K562 (cell line): ENCODE results near the gene CREB5.

Experiments
- CREB1 ChIP-seq, 2 experiments: sonication (generic) in 1 of 2; formaldehyde crosslinking in 1 of 2; IDR thresholded peaks; 2 replicates each; pipeline versions ENCODE4 v1.6.1 to v1.8.0; 2012 to 2022; ENCODE audit warnings: inconsistent platforms in 1 of 2, mild to moderate bottlenecking in 1 of 2, missing genetic modification reagents in 1 of 2, moderate library complexity in 1 of 2
- EHMT2 ChIP-seq: fragments of 450-650 bp; IDR thresholded peaks from 2 replicates; pipeline ENCODE4 v1.6.1; 2018; ENCODE audit warnings: antibody characterized with exemption
- HSF4 ChIP-seq: fragments of 250-450 bp; sonication (Bioruptor Pico); IDR thresholded peaks from 2 replicates; pipeline ENCODE4 v2.1.2; 2022; ENCODE audit warnings: mild to moderate bottlenecking, moderate library complexity, borderline replicate concordance
- JUND ChIP-seq, 2 experiments: IDR thresholded peaks; 2 replicates in 1 of 2; 3 replicates in 1 of 2; pipeline ENCODE4 v1.6.1; 2011; ENCODE audit warnings: borderline replicate concordance in 2 of 2, low read depth in 2 of 2, low read length in 2 of 2, improper control_type of control experiment in 1 of 2, missing biosample characterization in 1 of 2, missing genetic modification characterization in 1 of 2, missing genetic modification reagents in 1 of 2
- KDM1A ChIP-seq, 2 experiments: fragments of 450-650 bp; IDR thresholded peaks; 2 replicates each; pipeline ENCODE4 v1.6.1; 2016; ENCODE audit warnings: mild to moderate bottlenecking in 2 of 2
- POLR2AphosphoS2 ChIP-seq: IDR thresholded peaks from 2 replicates; pipeline ENCODE4 v1.6.1; 2012; ENCODE audit warnings: low read length, improper control_type of control experiment
- TARDBP ChIP-seq: fragments of 450-650 bp; IDR thresholded peaks from 2 replicates; pipeline ENCODE4 v1.6.1; 2016
- ZNF445 ChIP-seq: fragments of 250-450 bp; sonication (Bioruptor Pico); IDR thresholded peaks from 2 replicates; pipeline ENCODE4 v1.4.0; 2020; ENCODE audit warnings: low read depth, mild to moderate bottlenecking, moderate library complexity
- TF ChIP-seq, protein P1 (sequence below): fragments of 250-450 bp; sonication (Bioruptor Pico); IDR thresholded peaks from 2 replicates; pipeline ENCODE4 v1.8.0; 2021; ENCODE audit warnings: mild to moderate bottlenecking, moderate library complexity
- TF ChIP-seq, protein P2 (sequence below): fragments of 200-400 bp; formaldehyde crosslinking; IDR thresholded peaks from 2 replicates; pipeline ENCODE4 v1.6.1; 2017; ENCODE audit warnings: mild to moderate bottlenecking, low read depth, low read length, moderate library complexity
- TF ChIP-seq, protein P3 (sequence below), 3 experiments: IDR thresholded peaks in 2 of 3; conservative IDR thresholded peaks in 1 of 3; 2 replicates each; pipeline ENCODE4 v1.5.1; 2011 to 2012; ENCODE audit warnings: low read length in 3 of 3, mild to moderate bottlenecking in 3 of 3, control low read depth in 2 of 3, improper control_type of control experiment in 1 of 3, inconsistent platforms in 1 of 3, low read depth in 1 of 3, mixed read lengths in 1 of 3, moderate library complexity in 1 of 3; ENCODE audit not compliant: insufficient read depth in 2 of 3
- TF ChIP-seq, protein P4 (sequence below): fragments of 200-600 bp; sonication (generic); IDR thresholded peaks from one replicate; pipeline ENCODE4 v1.6.1; 2012; ENCODE audit warnings: mild to moderate bottlenecking, low read depth, low read length, inconsistent platforms

DNA sequence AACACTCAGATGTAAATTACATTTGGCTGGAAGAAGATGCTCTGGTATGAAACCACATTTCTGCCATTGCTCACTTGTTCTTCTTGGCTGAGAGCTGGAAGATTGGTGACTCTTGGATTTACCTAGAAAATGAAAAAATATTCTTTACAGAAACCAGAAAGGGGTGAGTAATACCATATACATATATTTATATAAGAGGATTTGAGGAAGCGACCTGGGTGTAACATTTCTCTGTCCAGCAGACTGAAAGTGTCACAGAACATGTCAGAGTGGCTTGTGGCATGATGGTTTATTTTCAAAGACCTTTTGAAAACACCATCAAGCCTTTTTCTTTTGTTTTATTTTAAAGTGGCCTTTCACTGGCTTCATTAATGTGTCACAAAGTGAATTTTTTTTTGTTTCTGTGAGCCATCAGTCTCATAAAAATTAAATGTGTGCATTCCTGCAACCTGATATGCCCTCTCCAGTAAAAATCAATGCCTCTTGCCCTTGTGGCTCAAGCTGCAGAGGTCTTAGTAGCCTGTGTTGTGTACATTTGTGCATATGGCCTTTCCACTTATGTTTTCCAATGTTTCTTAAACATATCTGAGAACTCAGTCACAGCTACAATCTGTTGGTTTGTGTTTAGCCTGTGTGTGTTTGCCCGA, 23.5 kb downstream of the CREB5 start:
- TF ChIP-seq ZNF445 (CRISPR knock-in tag): no peak
- no peak for TF ChIP-seq POLR2AphosphoS2
- TF ChIP-seq, protein P1, sequence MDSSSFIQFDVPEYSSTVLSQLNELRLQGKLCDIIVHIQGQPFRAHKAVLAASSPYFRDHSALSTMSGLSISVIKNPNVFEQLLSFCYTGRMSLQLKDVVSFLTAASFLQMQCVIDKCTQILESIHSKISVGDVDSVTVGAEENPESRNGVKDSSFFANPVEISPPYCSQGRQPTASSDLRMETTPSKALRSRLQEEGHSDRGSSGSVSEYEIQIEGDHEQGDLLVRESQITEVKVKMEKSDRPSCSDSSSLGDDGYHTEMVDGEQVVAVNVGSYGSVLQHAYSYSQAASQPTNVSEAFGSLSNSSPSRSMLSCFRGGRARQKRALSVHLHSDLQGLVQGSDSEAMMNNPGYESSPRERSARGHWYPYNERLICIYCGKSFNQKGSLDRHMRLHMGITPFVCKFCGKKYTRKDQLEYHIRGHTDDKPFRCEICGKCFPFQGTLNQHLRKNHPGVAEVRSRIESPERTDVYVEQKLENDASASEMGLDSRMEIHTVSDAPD: no peak
- TF ChIP-seq, protein P2, sequence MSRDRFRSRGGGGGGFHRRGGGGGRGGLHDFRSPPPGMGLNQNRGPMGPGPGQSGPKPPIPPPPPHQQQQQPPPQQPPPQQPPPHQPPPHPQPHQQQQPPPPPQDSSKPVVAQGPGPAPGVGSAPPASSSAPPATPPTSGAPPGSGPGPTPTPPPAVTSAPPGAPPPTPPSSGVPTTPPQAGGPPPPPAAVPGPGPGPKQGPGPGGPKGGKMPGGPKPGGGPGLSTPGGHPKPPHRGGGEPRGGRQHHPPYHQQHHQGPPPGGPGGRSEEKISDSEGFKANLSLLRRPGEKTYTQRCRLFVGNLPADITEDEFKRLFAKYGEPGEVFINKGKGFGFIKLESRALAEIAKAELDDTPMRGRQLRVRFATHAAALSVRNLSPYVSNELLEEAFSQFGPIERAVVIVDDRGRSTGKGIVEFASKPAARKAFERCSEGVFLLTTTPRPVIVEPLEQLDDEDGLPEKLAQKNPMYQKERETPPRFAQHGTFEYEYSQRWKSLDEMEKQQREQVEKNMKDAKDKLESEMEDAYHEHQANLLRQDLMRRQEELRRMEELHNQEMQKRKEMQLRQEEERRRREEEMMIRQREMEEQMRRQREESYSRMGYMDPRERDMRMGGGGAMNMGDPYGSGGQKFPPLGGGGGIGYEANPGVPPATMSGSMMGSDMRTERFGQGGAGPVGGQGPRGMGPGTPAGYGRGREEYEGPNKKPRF: no peak
- TF ChIP-seq HSF4 (CRISPR knock-in tag): no peak
- TF ChIP-seq, protein P3, sequence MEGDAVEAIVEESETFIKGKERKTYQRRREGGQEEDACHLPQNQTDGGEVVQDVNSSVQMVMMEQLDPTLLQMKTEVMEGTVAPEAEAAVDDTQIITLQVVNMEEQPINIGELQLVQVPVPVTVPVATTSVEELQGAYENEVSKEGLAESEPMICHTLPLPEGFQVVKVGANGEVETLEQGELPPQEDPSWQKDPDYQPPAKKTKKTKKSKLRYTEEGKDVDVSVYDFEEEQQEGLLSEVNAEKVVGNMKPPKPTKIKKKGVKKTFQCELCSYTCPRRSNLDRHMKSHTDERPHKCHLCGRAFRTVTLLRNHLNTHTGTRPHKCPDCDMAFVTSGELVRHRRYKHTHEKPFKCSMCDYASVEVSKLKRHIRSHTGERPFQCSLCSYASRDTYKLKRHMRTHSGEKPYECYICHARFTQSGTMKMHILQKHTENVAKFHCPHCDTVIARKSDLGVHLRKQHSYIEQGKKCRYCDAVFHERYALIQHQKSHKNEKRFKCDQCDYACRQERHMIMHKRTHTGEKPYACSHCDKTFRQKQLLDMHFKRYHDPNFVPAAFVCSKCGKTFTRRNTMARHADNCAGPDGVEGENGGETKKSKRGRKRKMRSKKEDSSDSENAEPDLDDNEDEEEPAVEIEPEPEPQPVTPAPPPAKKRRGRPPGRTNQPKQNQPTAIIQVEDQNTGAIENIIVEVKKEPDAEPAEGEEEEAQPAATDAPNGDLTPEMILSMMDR (IDR thresholded peaks at IDR 0.05 in 2 of 3, conservative IDR thresholded peaks at IDR 0.05 in 1 of 3; ENCODE audit: insufficient read depth in 2 of 3, low read depth in 1 of 3, low read length in 3 of 3): no peak
- TF ChIP-seq, protein P4, sequence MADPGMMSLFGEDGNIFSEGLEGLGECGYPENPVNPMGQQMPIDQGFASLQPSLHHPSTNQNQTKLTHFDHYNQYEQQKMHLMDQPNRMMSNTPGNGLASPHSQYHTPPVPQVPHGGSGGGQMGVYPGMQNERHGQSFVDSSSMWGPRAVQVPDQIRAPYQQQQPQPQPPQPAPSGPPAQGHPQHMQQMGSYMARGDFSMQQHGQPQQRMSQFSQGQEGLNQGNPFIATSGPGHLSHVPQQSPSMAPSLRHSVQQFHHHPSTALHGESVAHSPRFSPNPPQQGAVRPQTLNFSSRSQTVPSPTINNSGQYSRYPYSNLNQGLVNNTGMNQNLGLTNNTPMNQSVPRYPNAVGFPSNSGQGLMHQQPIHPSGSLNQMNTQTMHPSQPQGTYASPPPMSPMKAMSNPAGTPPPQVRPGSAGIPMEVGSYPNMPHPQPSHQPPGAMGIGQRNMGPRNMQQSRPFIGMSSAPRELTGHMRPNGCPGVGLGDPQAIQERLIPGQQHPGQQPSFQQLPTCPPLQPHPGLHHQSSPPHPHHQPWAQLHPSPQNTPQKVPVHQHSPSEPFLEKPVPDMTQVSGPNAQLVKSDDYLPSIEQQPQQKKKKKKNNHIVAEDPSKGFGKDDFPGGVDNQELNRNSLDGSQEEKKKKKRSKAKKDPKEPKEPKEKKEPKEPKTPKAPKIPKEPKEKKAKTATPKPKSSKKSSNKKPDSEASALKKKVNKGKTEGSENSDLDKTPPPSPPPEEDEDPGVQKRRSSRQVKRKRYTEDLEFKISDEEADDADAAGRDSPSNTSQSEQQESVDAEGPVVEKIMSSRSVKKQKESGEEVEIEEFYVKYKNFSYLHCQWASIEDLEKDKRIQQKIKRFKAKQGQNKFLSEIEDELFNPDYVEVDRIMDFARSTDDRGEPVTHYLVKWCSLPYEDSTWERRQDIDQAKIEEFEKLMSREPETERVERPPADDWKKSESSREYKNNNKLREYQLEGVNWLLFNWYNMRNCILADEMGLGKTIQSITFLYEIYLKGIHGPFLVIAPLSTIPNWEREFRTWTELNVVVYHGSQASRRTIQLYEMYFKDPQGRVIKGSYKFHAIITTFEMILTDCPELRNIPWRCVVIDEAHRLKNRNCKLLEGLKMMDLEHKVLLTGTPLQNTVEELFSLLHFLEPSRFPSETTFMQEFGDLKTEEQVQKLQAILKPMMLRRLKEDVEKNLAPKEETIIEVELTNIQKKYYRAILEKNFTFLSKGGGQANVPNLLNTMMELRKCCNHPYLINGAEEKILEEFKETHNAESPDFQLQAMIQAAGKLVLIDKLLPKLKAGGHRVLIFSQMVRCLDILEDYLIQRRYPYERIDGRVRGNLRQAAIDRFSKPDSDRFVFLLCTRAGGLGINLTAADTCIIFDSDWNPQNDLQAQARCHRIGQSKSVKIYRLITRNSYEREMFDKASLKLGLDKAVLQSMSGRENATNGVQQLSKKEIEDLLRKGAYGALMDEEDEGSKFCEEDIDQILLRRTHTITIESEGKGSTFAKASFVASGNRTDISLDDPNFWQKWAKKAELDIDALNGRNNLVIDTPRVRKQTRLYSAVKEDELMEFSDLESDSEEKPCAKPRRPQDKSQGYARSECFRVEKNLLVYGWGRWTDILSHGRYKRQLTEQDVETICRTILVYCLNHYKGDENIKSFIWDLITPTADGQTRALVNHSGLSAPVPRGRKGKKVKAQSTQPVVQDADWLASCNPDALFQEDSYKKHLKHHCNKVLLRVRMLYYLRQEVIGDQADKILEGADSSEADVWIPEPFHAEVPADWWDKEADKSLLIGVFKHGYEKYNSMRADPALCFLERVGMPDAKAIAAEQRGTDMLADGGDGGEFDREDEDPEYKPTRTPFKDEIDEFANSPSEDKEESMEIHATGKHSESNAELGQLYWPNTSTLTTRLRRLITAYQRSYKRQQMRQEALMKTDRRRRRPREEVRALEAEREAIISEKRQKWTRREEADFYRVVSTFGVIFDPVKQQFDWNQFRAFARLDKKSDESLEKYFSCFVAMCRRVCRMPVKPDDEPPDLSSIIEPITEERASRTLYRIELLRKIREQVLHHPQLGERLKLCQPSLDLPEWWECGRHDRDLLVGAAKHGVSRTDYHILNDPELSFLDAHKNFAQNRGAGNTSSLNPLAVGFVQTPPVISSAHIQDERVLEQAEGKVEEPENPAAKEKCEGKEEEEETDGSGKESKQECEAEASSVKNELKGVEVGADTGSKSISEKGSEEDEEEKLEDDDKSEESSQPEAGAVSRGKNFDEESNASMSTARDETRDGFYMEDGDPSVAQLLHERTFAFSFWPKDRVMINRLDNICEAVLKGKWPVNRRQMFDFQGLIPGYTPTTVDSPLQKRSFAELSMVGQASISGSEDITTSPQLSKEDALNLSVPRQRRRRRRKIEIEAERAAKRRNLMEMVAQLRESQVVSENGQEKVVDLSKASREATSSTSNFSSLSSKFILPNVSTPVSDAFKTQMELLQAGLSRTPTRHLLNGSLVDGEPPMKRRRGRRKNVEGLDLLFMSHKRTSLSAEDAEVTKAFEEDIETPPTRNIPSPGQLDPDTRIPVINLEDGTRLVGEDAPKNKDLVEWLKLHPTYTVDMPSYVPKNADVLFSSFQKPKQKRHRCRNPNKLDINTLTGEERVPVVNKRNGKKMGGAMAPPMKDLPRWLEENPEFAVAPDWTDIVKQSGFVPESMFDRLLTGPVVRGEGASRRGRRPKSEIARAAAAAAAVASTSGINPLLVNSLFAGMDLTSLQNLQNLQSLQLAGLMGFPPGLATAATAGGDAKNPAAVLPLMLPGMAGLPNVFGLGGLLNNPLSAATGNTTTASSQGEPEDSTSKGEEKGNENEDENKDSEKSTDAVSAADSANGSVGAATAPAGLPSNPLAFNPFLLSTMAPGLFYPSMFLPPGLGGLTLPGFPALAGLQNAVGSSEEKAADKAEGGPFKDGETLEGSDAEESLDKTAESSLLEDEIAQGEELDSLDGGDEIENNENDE: no peak
- no peak for TF ChIP-seq CREB1 (IDR thresholded peaks at IDR 0.05)
- TF ChIP-seq CREB1 (CRISPR knock-in tag; IDR thresholded peaks at IDR 0.05): no peak
- TF ChIP-seq JUND (IDR thresholded peaks at IDR 0.05; ENCODE audit: borderline replicate concordance, low read depth, low read length): no peak
- TF ChIP-seq JUND (tag; IDR thresholded peaks at IDR 0.05; ENCODE audit: borderline replicate concordance, low read depth, low read length): no peak
- no peak for TF ChIP-seq TARDBP
- no peak for TF ChIP-seq KDM1A (IDR thresholded peaks at IDR 0.05)
- no peak for TF ChIP-seq EHMT2
